Transverse colon (tissue), 4 donors: Measurements from ENCODE around the gene ADD3.

ENCODE experiments used
- EP300 ChIP-seq: sonication (generic); formaldehyde crosslinking; IDR thresholded peaks from one replicate; pipeline ENCODE4 v1.6.1; 2017; ENCODE audit warnings: antibody characterized with exemption, low read depth
- POLR2A ChIP-seq: fragments of 450-650 bp; IDR thresholded peaks from one replicate; pipeline ENCODE4 v1.6.1; 2016; ENCODE audit warnings: antibody characterized with exemption, mild to moderate bottlenecking, moderate library complexity
- POLR2AphosphoS5 ChIP-seq, 3 donors: sonication (generic); formaldehyde crosslinking; IDR thresholded peaks; one replicate each; pipeline ENCODE4 v1.6.1; 2016; ENCODE audit warnings: antibody characterized with exemption in 3 of 3
- TF ChIP-seq, protein P1 (sequence below), 5 experiments: fragments of 200-600 bp in 3 of 5; fragments of 450-650 bp in 2 of 5; sonication (generic) in 3 of 5; IDR thresholded peaks; 1 replicate in 2 of 5; 2 replicates in 3 of 5; pipeline ENCODE4 v1.5.1; 2016 to 2017; ENCODE audit warnings: antibody characterized with exemption in 5 of 5, inconsistent platforms in 3 of 5, mild to moderate bottlenecking in 2 of 5, moderate library complexity in 1 of 5

DNA sequence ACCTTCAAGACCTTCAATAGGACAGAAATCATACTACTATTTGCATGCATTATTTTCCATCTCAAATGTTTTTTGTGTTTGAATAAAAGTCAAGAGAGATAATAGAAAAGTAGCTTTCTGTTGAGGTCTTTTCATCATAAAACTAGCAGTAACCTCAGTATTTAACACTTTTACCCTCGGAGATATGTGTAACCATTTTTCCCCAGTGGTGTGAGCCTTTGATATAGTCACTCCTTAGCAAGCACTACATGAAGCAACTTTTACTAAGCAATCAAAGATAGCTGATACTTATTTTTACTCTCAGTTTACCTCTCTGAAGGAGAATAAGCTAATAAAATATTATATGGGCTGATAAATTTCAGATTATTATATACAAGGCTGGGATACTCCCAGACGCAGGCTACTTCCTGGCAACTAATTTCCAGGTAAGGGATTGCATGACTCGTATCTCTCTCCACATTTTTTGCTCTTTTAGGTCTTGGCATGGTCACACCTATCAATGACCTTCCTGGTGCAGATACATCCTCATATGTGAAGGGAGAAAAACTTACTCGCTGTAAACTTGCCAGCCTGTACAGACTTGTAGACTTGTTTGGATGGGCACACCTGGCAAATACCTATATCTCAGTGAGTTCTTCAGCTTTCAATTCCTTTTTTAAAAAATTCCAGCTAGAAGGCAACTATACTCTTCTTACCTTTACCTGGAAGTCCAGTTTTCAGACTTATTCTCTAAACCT is 108.2 kb downstream of the ADD3 start:
- TF ChIP-seq, protein P1, sequence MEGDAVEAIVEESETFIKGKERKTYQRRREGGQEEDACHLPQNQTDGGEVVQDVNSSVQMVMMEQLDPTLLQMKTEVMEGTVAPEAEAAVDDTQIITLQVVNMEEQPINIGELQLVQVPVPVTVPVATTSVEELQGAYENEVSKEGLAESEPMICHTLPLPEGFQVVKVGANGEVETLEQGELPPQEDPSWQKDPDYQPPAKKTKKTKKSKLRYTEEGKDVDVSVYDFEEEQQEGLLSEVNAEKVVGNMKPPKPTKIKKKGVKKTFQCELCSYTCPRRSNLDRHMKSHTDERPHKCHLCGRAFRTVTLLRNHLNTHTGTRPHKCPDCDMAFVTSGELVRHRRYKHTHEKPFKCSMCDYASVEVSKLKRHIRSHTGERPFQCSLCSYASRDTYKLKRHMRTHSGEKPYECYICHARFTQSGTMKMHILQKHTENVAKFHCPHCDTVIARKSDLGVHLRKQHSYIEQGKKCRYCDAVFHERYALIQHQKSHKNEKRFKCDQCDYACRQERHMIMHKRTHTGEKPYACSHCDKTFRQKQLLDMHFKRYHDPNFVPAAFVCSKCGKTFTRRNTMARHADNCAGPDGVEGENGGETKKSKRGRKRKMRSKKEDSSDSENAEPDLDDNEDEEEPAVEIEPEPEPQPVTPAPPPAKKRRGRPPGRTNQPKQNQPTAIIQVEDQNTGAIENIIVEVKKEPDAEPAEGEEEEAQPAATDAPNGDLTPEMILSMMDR (IDR thresholded peaks at IDR 0.05): no peak
- TF ChIP-seq POLR2AphosphoS5 (IDR thresholded peaks at IDR 0.05) (no peak), EP300 (no peak), POLR2A (no peak)
